Right atrium auricular region (tissue), 2 donors: Measurements from ENCODE around the gene CYP4B1. TPM values are rescaled to one million over a fixed set of nuclear protein-coding genes. Genes with fewer than 3 reads are reported as not detected.

Experiments
- DNase-seq: peaks from one replicate; pipeline ENCODE4 v3.0.0-alpha.2; 2019; ENCODE audit warnings: low spot score
- H3K27ac ChIP-seq, 2 donors: fragments of 200-600 bp; sonication (generic); 1 replicate in 1 of 2; 2 replicates in 1 of 2; pipeline ENCODE4 v1.5.1; 2016 to 2019
- H3K27me3 ChIP-seq, 2 donors: fragments of 200-600 bp; sonication (generic); one replicate each; pipeline versions ENCODE4 v1.5.1 to v1.6.0; 2017 to 2019
- H3K36me3 ChIP-seq: fragments of 200-600 bp; sonication (generic); one replicate; pipeline ENCODE4 v1.5.1; 2016
- H3K4me1 ChIP-seq, 2 donors: fragments of 200-600 bp; sonication (generic); one replicate each; pipeline versions ENCODE4 v1.5.1 to v1.6.0; 2017 to 2019
- H3K4me3 ChIP-seq, 2 donors: fragments of 200-600 bp; sonication (generic); 1 replicate in 1 of 2; 2 replicates in 1 of 2; pipeline ENCODE4 v1.5.1; 2017 to 2019; ENCODE audit warnings: mild to moderate bottlenecking in 1 of 2, moderate library complexity in 1 of 2
- H3K9me3 ChIP-seq, 2 donors: fragments of 200-600 bp; sonication (generic); one replicate each; pipeline ENCODE4 v1.5.1; 2019
- CTCF ChIP-seq, 2 donors: fragments of 200-600 bp; sonication (generic); IDR thresholded peaks; one replicate each; pipeline ENCODE4 v1.5.1; 2019; ENCODE audit warnings: antibody characterized with exemption in 2 of 2
- total RNA-seq, 2 donors: library from RNA; depleted of rRNA; stranded (reverse); fragments of >200 nt; gene quantifications; one replicate each; pipeline ENCODE4 v1.1.0, GENCODE V29; 2016

CYP4B1 gene
- total RNA-seq, 2 donors from 2014 or later: 20.0 to 47.8 TPM

- H3K36me3 ChIP-seq: no peaks in the 10 kb centered on the region
- H3K27me3 ChIP-seq: no peaks in the 10 kb centered on the region
- DNase-seq: no peak
- peaks cover 0 to 7% of the 10 kb centered on the region in 2 donors for H3K9me3 ChIP-seq
- no peak overlapping the region for H3K4me3 ChIP-seq
- no peak for TF ChIP-seq CTCF (IDR thresholded peaks at IDR 0.05)
- no peak overlapping the region for H3K27ac ChIP-seq
- H3K4me1 ChIP-seq: no peaks in the 10 kb centered on the region
Observed at GRCh38 chr1:46757247-46757955, 41.4 kb upstream of the CYP4B1 start.

- no peak for TF ChIP-seq CTCF (IDR thresholded peaks at IDR 0.05)
- H3K36me3 ChIP-seq: no peaks in the 10 kb centered on the region
- DNase-seq: no peak
Observed at GRCh38 chr1:46757956-46758528, 40.8 kb upstream of the CYP4B1 start.

GRCh38 chr1:46760558-46761166 lies 38.2 kb upstream of the CYP4B1 start:
- H3K36me3 ChIP-seq: no peaks in the 10 kb centered on the region
- no peak for TF ChIP-seq CTCF (IDR thresholded peaks at IDR 0.05)
- no peaks in the 10 kb centered on the region for H3K4me1 ChIP-seq
- H3K27ac ChIP-seq: no peak overlapping the region
- H3K9me3 ChIP-seq: peaks cover 0 to 13% of the 10 kb centered on the region in 2 donors
- no peaks in the 10 kb centered on the region for H3K27me3 ChIP-seq
- no peak for DNase-seq
- H3K4me3 ChIP-seq: no peak overlapping the region

More at GRCh38 chr1:46757956-46758528, 40.8 kb upstream of the CYP4B1 start:
- Histone ChIP-seq H3K27ac (no peak overlapping the region), H3K4me1 (no peaks in the 10 kb centered on the region), H3K27me3 (no peaks in the 10 kb centered on the region), H3K9me3 (peaks cover 0 to 13% of the 10 kb centered on the region in 2 donors), H3K4me3 (no peak overlapping the region)

GRCh38 chr1:46761740-46762139 lies 37.1 kb upstream of the CYP4B1 start:
- H3K27me3 ChIP-seq: no peaks in the 10 kb centered on the region
- no peak overlapping the region for H3K27ac ChIP-seq
- no peaks in the 10 kb centered on the region for H3K36me3 ChIP-seq
- no peak for DNase-seq
- no peaks in the 10 kb centered on the region for H3K4me1 ChIP-seq
- peaks cover 0 to 13% of the 10 kb centered on the region in 2 donors for H3K9me3 ChIP-seq
- TF ChIP-seq CTCF (IDR thresholded peaks at IDR 0.05): no peak
- no peak overlapping the region for H3K4me3 ChIP-seq

- Histone ChIP-seq H3K27ac (no peak overlapping the region), H3K36me3 (no peaks in the 10 kb centered on the region), H3K4me1 (no peaks in the 10 kb centered on the region), H3K27me3 (no peaks in the 10 kb centered on the region), H3K4me3 (no peak overlapping the region), H3K9me3 (peaks cover 0 to 16% of the 10 kb centered on the region in 2 donors)
- no peak for TF ChIP-seq CTCF (IDR thresholded peaks at IDR 0.05)
- peak; percentile 46 for DNase-seq
Observed at GRCh38 chr1:46764402-46764801, 34.4 kb upstream of the CYP4B1 start.
